Duodenal mucosa (tissue), 2 donors: ENCODE measurements around the gene LRRC4C.
"Not testable (repeated sequence)": the region's sequence is repeated elsewhere in the genome, so short reads cannot be mapped to it uniquely, and the experiment has no call there.

ENCODE experiments used
- H3K27ac ChIP-seq: one replicate; pipeline ENCODE4 v1.7.0; 2013; ENCODE audit warnings: low read depth, low read length
- H3K27me3 ChIP-seq, 2 donors: one replicate each; pipeline ENCODE4 v1.7.0; 2013; ENCODE audit warnings: low read length in 2 of 2, control low read depth in 1 of 2; ENCODE audit not compliant: insufficient read depth in 2 of 2, control insufficient read depth in 1 of 2
- H3K36me3 ChIP-seq, 2 donors: one replicate each; pipeline ENCODE4 v1.7.0; 2013; ENCODE audit warnings: low read length in 2 of 2, control low read depth in 1 of 2; ENCODE audit not compliant: insufficient read depth in 2 of 2, control insufficient read depth in 1 of 2
- H3K4me1 ChIP-seq, 2 donors: one replicate each; pipeline ENCODE4 v1.7.0; 2013; ENCODE audit warnings: low read length in 2 of 2, control low read depth in 1 of 2; ENCODE audit not compliant: insufficient read depth in 2 of 2, control insufficient read depth in 1 of 2
- H3K4me3 ChIP-seq, 2 donors: one replicate each; pipeline ENCODE4 v1.7.0; 2013; ENCODE audit warnings: low read length in 2 of 2, low read depth in 1 of 2
- H3K9ac ChIP-seq, 2 donors: one replicate each; pipeline ENCODE4 v1.7.0; 2013; ENCODE audit warnings: low read length in 2 of 2, low read depth in 1 of 2
- H3K9me3 ChIP-seq, 2 donors: one replicate each; pipeline ENCODE4 v1.7.0; 2013; ENCODE audit warnings: low read length in 2 of 2, control low read depth in 1 of 2; ENCODE audit not compliant: control insufficient read depth in 1 of 2

LRRC4C gene

GRCh38 chr11:40974186-40974795 lies 485.2 kb downstream of the LRRC4C start:
- H3K9me3 ChIP-seq, result peaks cover 2 to 10% of the 10 kb centered on the region in 2 donors
- H3K36me3 ChIP-seq, result no peaks in the 10 kb centered on the region
- H3K27ac ChIP-seq, result no peak overlapping the region

GRCh38 chr11:40958707-40959106 lies 500.7 kb downstream of the LRRC4C start:
- H3K4me1 ChIP-seq, result no peaks in the 10 kb centered on the region
- no peaks in the 10 kb centered on the region for H3K27me3 ChIP-seq
- no peaks in the 10 kb centered on the region for H3K9me3 ChIP-seq
- H3K4me3 ChIP-seq, result no peak overlapping the region
- H3K9ac ChIP-seq, result no peak overlapping the region
- no peaks in the 10 kb centered on the region for H3K36me3 ChIP-seq
- no peak overlapping the region for H3K27ac ChIP-seq

More at GRCh38 chr11:40974186-40974795, 485.2 kb downstream of the LRRC4C start:
- H3K4me1 ChIP-seq, result no peaks in the 10 kb centered on the region
- H3K9ac ChIP-seq, result no peak overlapping the region
- no peaks in the 10 kb centered on the region for H3K27me3 ChIP-seq
- no peak overlapping the region for H3K4me3 ChIP-seq

GRCh38 chr11:40952479-40952878 lies 507.0 kb downstream of the LRRC4C start:
- Histone ChIP-seq H3K36me3 (no peaks in the 10 kb centered on the region), H3K4me1 (no peaks in the 10 kb centered on the region), H3K4me3 (no peak overlapping the region), H3K9me3 (no peaks in the 10 kb centered on the region), H3K9ac (no peak overlapping the region), H3K27me3 (no peaks in the 10 kb centered on the region), H3K27ac (no peak overlapping the region)

- Histone ChIP-seq H3K27ac (no peak overlapping the region), H3K9ac (no peak overlapping the region), H3K27me3 (no peaks in the 10 kb centered on the region), H3K4me1 (no peaks in the 10 kb centered on the region), H3K9me3 (no peaks in the 10 kb centered on the region), H3K4me3 (no peak overlapping the region), H3K36me3 (no peaks in the 10 kb centered on the region)
These were observed 521.5 kb downstream of the LRRC4C start for GRCh38 chr11:40938002-40938401.

GRCh38 chr11:40924915-40925314 lies 534.5 kb downstream of the LRRC4C start:
- H3K9me3 ChIP-seq, result no peaks in the 10 kb centered on the region
- no peak overlapping the region for H3K27ac ChIP-seq
- no peaks in the 10 kb centered on the region for H3K4me1 ChIP-seq
- H3K4me3 ChIP-seq, result no peak overlapping the region
- no peaks in the 10 kb centered on the region for H3K36me3 ChIP-seq
- no peaks in the 10 kb centered on the region for H3K27me3 ChIP-seq
- H3K9ac ChIP-seq, result no peak overlapping the region

GRCh38 chr11:40921246-40921645 lies 538.2 kb downstream of the LRRC4C start:
- no peak overlapping the region for H3K27ac ChIP-seq
- no peaks in the 10 kb centered on the region for H3K4me1 ChIP-seq
- H3K9ac ChIP-seq, result no peak overlapping the region
- no peaks in the 10 kb centered on the region for H3K9me3 ChIP-seq
- H3K27me3 ChIP-seq, result no peaks in the 10 kb centered on the region
- no peak overlapping the region for H3K4me3 ChIP-seq
- no peaks in the 10 kb centered on the region for H3K36me3 ChIP-seq

- H3K9ac ChIP-seq, H3K36me3 ChIP-seq, H3K27me3 ChIP-seq, H3K4me1 ChIP-seq, H3K27ac ChIP-seq, H3K9me3 ChIP-seq, H3K4me3 ChIP-seq: not testable (repeated sequence)
These were observed 548.7 kb downstream of the LRRC4C start for GRCh38 chr11:40910774-40911173.

- Histone ChIP-seq H3K4me3 (no peak overlapping the region), H3K9ac (no peak overlapping the region), H3K4me1 (no peaks in the 10 kb centered on the region), H3K9me3 (peaks cover 0 to 8% of the 10 kb centered on the region in 2 donors), H3K36me3 (no peaks in the 10 kb centered on the region), H3K27ac (no peak overlapping the region), H3K27me3 (no peaks in the 10 kb centered on the region)
These were observed 565.0 kb downstream of the LRRC4C start for GRCh38 chr11:40894501-40894900.

GRCh38 chr11:40885250-40885954 lies 574.0 kb downstream of the LRRC4C start:
- no peaks in the 10 kb centered on the region for H3K27me3 ChIP-seq
- no peak overlapping the region for H3K27ac ChIP-seq
- peaks cover 0 to 3% of the 10 kb centered on the region in 2 donors for H3K9me3 ChIP-seq
- H3K4me3 ChIP-seq, result no peak overlapping the region
- no peaks in the 10 kb centered on the region for H3K36me3 ChIP-seq
- no peaks in the 10 kb centered on the region for H3K4me1 ChIP-seq
- H3K9ac ChIP-seq, result no peak overlapping the region

- H3K4me1 ChIP-seq, result no peaks in the 10 kb centered on the region
- H3K27ac ChIP-seq, result no peak overlapping the region
- no peak overlapping the region for H3K9ac ChIP-seq
- no peaks in the 10 kb centered on the region for H3K36me3 ChIP-seq
- no peak overlapping the region for H3K4me3 ChIP-seq
- no peaks in the 10 kb centered on the region for H3K27me3 ChIP-seq
- no peaks in the 10 kb centered on the region for H3K9me3 ChIP-seq
These were observed 577.2 kb downstream of the LRRC4C start for GRCh38 chr11:40882301-40882700.
